Activated B cell treated with CpG ODN at 0.5 μM for 24 hours (primary cell): ENCODE data around the gene EXOC7. TPM values are rescaled to one million over a fixed set of nuclear protein-coding genes. Genes with fewer than 3 reads are reported as not detected.
"Not testable (repeated sequence)": the region's sequence is repeated elsewhere in the genome, so short reads cannot be mapped to it uniquely, and the experiment has no call there.

ENCODE experiments used
- ATAC-seq: fragments of 200-7000 bp; cut with Tn5 transposase; one replicate; pipeline ENCODE4 v1.10.0; 2021; ENCODE audit warnings: low read depth, mild to moderate bottlenecking, moderate library complexity
- CTCF ChIA-PET: fragments of 350-600 bp; sonication (Branson Sonifier 250); formaldehyde crosslinking; loops from one replicate; lab custom pipeline; 2021; ENCODE audit warnings: antibody characterized with exemption; lab: Charles Lee
- POLR2A ChIA-PET: fragments of 350-600 bp; sonication (Branson Sonifier 250); formaldehyde crosslinking; loops from one replicate; lab custom pipeline; 2021; ENCODE audit warnings: antibody characterized with exemption; lab: Charles Lee
- DNase-seq: peaks from one replicate; pipeline ENCODE4 v3.0.0; 2022
- H3K27ac Mint-ChIP-seq: one replicate; pipeline ENCODE4 v1.8.0; 2020; ENCODE audit warnings: mixed read lengths
- H3K27me3 Mint-ChIP-seq: one replicate; pipeline ENCODE4 v1.8.0; 2021; ENCODE audit warnings: mixed read lengths
- H3K36me3 Mint-ChIP-seq: one replicate; pipeline ENCODE4 v1.8.0; 2021; ENCODE audit warnings: low read depth, mixed read lengths
- H3K4me1 Mint-ChIP-seq: one replicate; pipeline ENCODE4 v1.8.0; 2021; ENCODE audit warnings: mixed read lengths
- H3K4me3 Mint-ChIP-seq: one replicate; pipeline ENCODE4 v1.8.0; 2020; ENCODE audit warnings: mild to moderate bottlenecking, mixed read lengths
- H3K9me3 Mint-ChIP-seq: one replicate; pipeline ENCODE4 v1.8.0; 2020; ENCODE audit warnings: mixed read lengths
- intact Hi-C: fragments of 100-400 bp; cut with micrococcal nuclease; formaldehyde crosslinking; loops from one replicate; pipeline ENCODE4 v1.15.1; 2024
- total RNA-seq: library from RNA; stranded (reverse); gene quantifications from 2 replicates; pipeline ENCODE4 v1.2.3, GENCODE V29; 2022
- TF ChIP-seq, protein P1 (sequence below): fragments of 200-600 bp; IDR thresholded peaks from one replicate; pipeline ENCODE4 v1.8.0; 2022; ENCODE audit warnings: antibody characterized with exemption, mild to moderate bottlenecking

Gene EXOC7
- total RNA-seq, 1 donor from 2014 or later = 146 TPM

DNA sequence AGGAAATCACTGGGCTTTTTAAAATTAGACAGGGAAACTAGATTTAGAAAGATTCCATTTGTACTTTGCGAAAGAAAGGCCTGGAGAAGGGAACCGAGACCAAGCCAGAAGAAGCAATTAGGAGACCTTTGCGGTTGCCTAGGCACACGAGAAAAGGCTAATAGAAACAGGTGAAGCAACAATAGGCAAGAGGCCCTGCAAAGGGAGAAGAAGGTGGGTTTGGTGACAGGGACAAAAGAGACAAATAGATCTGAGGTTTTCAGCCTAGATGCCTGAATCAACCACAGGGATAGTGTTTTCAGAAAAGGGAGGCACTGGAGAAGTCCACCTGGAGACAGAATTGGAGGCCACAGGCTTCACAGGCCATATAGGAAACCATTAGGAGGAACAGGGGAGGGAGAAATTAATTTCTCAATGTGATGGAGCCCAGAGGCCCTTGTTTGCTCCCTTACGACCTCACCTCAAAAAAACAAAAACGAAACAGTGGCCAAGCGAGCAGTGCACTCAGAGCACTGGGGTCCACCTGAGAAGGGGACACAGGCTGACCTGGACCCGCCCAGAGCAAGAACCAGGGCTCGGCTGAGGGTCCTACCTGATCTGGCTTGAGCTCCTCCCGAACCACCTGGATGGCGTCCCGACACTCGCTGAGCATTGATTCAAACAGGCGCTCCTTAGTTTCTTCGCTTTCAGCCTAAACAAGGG, 53.6 kb downstream of the EXOC7 start:
- Mint-ChIP-seq H3K27ac (no peak overlapping the region), H3K4me3 (no peak overlapping the region), H3K9me3 (no peaks in the 10 kb centered on the region), H3K36me3 (peaks cover 78% of the 10 kb centered on the region), H3K4me1 (peaks cover 6% of the 10 kb centered on the region), H3K27me3 (no peaks in the 10 kb centered on the region)
- TF ChIP-seq, protein P1, sequence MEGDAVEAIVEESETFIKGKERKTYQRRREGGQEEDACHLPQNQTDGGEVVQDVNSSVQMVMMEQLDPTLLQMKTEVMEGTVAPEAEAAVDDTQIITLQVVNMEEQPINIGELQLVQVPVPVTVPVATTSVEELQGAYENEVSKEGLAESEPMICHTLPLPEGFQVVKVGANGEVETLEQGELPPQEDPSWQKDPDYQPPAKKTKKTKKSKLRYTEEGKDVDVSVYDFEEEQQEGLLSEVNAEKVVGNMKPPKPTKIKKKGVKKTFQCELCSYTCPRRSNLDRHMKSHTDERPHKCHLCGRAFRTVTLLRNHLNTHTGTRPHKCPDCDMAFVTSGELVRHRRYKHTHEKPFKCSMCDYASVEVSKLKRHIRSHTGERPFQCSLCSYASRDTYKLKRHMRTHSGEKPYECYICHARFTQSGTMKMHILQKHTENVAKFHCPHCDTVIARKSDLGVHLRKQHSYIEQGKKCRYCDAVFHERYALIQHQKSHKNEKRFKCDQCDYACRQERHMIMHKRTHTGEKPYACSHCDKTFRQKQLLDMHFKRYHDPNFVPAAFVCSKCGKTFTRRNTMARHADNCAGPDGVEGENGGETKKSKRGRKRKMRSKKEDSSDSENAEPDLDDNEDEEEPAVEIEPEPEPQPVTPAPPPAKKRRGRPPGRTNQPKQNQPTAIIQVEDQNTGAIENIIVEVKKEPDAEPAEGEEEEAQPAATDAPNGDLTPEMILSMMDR = no peak
- ATAC-seq = no peak
- intact Hi-C loops = no loop called here
- ChIA-PET POLR2A (no interaction called here), CTCF (interaction anchor here (0.8 kb wide), 1 partner anchor 36 kb away, joined by 3 read pairs; no protein-coding TSS in a partner anchor)
- no peak for DNase-seq

DNA sequence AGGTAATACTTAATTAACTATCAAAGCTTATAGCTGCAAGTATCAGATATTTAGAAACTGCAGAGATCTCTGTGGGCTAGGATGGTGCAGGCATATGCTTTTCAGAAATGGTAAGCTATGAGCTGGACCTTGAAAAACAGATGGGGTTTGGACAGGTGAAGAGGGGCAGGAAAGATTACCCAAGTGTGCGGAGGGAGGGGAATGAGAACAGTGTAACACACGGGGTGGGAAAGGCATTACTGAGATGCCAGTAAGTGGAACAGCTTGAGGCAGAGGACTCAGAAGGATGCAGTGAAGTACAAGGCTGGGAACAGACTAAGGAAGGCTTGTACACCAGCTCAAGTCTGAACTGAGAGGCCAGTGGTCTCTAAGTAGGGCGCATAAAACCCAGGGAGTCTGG, 54.3 kb downstream of the EXOC7 start:
- ATAC-seq (no peak), DNase-seq (no peak)
- TF ChIP-seq, protein P1 = no peak
- H3K4me3 Mint-ChIP-seq = no peak overlapping the region
- peaks cover 86% of the 10 kb centered on the region for H3K36me3 Mint-ChIP-seq
- POLR2A ChIA-PET = no interaction called here
- CTCF ChIA-PET = interaction anchor here (0.8 kb wide), 1 partner anchor 35 kb away, joined by 3 read pairs; no protein-coding TSS in a partner anchor
- intact Hi-C loops = no loop called here
- H3K27ac Mint-ChIP-seq = no peak overlapping the region
- H3K27me3 Mint-ChIP-seq = no peaks in the 10 kb centered on the region
- peaks cover 6% of the 10 kb centered on the region for H3K4me1 Mint-ChIP-seq
- H3K9me3 Mint-ChIP-seq = no peaks in the 10 kb centered on the region

DNA sequence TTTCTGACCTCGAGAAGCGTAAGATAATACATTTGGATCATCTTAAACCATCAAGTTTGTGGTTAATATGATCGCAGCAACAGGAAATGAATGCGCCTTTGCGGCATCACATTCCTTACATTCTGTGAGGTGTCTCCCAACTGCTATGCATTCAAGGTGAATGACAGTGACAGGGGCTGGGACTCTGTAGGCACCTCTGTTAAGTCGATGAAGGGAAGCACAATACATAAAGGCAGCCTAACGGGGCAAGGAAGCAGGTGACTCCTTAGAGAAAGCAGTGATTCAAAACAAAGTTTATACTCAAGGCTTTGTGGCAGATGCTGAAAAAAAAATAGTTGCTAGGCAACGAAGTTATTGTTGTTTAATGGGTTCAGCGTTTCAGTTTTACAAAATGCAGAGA, 54.9 kb downstream of the EXOC7 start:
- ChIA-PET POLR2A (no interaction called here), CTCF (no interaction called here)
- intact Hi-C loops = no loop called here
- Mint-ChIP-seq H3K9me3 (no peaks in the 10 kb centered on the region), H3K36me3 (peaks cover 86% of the 10 kb centered on the region), H3K4me3 (no peak overlapping the region), H3K27ac (no peak overlapping the region), H3K4me1 (peaks cover 6% of the 10 kb centered on the region), H3K27me3 (no peaks in the 10 kb centered on the region)
- no peak for ATAC-seq
- TF ChIP-seq, protein P1 = no peak
- no peak for DNase-seq

DNA sequence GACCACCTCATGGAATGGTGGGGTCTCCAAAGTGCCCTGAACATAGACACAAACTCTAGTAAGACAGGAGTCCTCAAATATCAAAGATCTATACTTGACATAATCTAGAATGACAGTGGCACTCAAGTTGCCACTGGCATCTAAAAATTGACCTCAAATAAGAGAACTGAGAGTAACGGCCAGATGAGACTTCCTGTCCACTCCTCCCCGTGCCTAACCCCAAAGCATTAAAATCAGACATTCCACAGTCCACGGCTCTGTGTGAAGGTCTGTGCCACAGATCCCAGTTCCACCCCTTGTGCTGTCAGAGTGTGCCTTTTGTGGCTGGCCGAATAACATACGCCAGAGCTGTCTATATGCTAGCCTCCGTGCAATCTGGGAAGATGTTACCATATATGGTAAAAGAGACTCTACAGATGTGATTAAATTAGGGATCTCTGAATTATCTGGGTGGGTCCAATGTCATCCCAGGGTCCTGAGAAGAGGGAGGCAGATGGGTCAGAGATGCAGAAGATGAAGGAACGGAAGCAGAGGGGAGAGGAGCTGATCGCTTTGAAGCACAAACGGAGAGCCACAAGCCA, 55.5 kb downstream of the EXOC7 start:
- no peak overlapping the region for H3K27ac Mint-ChIP-seq
- no peaks in the 10 kb centered on the region for H3K27me3 Mint-ChIP-seq
- ATAC-seq = no peak
- POLR2A ChIA-PET = no interaction called here
- intact Hi-C loops = no loop called here
- no peaks in the 10 kb centered on the region for H3K9me3 Mint-ChIP-seq
- no peak for DNase-seq
- peaks cover 6% of the 10 kb centered on the region for H3K4me1 Mint-ChIP-seq
- TF ChIP-seq, protein P1 = no peak
- CTCF ChIA-PET = no interaction called here
- no peak overlapping the region for H3K4me3 Mint-ChIP-seq
- H3K36me3 Mint-ChIP-seq = peaks cover 86% of the 10 kb centered on the region

DNA sequence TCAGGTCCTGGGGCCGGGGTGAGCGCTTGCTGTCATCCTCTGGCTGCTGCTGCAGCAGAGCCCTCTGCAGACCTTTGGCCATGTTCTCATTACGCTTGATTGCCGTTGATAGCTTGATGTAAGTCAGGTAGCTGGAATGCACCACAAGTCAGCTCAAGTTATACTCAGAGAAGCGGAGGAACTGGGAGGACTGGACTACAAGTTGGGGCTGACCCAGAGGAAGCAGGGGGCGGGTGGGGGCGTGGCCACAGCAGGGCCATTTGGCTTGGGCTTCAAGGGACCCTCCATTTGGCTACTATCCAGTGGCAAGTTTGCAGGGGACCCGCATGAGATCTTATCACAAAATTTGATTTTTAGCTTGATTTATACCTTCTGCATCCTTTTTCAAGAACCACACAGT, 57.5 kb downstream of the EXOC7 start:
- no peaks in the 10 kb centered on the region for H3K9me3 Mint-ChIP-seq
- POLR2A ChIA-PET = interaction anchor here (0.6 to 0.7 kb wide), 3 partner anchors 37 to 401 kb away, joined by 3 to 8 read pairs (median 3); no protein-coding TSS in a partner anchor
- intact Hi-C loops = no loop called here

DNA sequence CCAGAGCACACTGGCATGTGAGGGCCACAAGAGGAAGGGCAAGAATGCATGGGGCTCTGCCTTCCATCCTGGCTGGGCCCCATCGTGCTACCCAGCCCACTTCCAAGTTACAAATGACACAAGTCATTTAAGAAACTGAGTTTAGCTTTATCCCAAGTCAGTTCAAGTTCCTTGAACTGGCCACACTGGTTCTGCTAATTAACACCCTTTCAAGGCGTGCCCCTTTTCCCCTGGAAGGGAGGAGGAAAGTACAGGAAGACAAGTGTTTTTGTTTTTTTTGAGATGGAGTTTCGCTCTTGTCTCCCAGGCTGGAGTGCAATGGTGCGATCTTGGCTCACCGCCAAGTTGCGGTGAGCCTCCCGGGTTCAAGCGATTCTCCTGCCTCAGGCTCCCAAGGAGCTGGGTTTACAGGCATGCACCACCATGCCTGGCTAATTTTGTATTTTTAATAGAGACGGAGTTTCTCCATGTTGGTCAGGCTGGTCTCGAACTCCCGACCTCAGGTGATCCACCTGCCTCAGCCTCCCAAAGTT, 59.0 kb downstream of the EXOC7 start:
- POLR2A ChIA-PET, DNase-seq, H3K27me3 Mint-ChIP-seq, ATAC-seq, H3K4me1 Mint-ChIP-seq, H3K4me3 Mint-ChIP-seq, H3K27ac Mint-ChIP-seq, intact Hi-C loops, CTCF ChIA-PET, H3K9me3 Mint-ChIP-seq: not testable (repeated sequence)
- peaks cover 88% of the 10 kb centered on the region for H3K36me3 Mint-ChIP-seq

More for the DNA sequence above, 57.5 kb downstream of the EXOC7 start:
- peaks cover 6% of the 10 kb centered on the region for H3K4me1 Mint-ChIP-seq
- peaks cover 90% of the 10 kb centered on the region for H3K36me3 Mint-ChIP-seq
- no peak overlapping the region for H3K27ac Mint-ChIP-seq
- ATAC-seq = no peak
- H3K4me3 Mint-ChIP-seq = no peak overlapping the region
- CTCF ChIA-PET = no interaction called here
- H3K27me3 Mint-ChIP-seq = no peaks in the 10 kb centered on the region
- no peak for DNase-seq
- TF ChIP-seq, protein P1 = no peak

DNA sequence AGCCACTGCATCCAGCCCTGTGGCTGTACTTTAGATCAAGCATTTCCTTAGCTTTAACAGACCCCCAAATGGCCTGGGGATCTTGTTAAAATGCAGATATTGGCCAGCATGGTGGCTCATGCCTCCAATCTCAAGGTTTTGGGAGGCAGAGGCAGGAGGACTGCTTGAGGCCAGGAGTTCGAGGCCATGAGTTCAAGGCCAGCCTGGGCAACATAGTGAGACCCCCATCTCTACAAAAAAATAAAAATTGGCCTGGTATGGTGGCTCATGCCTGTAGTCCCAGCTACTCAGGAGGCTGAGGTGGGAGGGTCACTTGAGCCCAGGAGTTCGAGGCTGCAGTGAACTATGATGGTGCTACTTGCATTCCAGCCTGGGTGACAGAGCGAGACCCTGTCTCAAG, 60.7 kb downstream of the EXOC7 start:
- intact Hi-C loops, DNase-seq, POLR2A ChIA-PET: not testable (repeated sequence)

More for the DNA sequence above, 60.7 kb downstream of the EXOC7 start:
- H3K4me1 Mint-ChIP-seq, H3K4me3 Mint-ChIP-seq, H3K27me3 Mint-ChIP-seq, H3K9me3 Mint-ChIP-seq, ATAC-seq, H3K27ac Mint-ChIP-seq, CTCF ChIA-PET: not testable (repeated sequence)
- peaks cover 89% of the 10 kb centered on the region for H3K36me3 Mint-ChIP-seq
